HG02623 (cell line): ENCODE data around the gene EIF4H.
"Not testable (repeated sequence)": the region's sequence is repeated elsewhere in the genome, so short reads cannot be mapped to it uniquely, and the experiment has no call there.

Experiments
- ATAC-seq: cut with Tn5 transposase; IDR thresholded peaks from one replicate; pipeline ENCODE4 v1.9.1; 2021; ENCODE audit warnings: moderate library complexity; ENCODE audit not compliant: unreplicated experiment

The EIF4H gene

GRCh38 chr7:74173866-74174605 is at the start of gene EIF4H:
EIF4H (plus strand) TSS chr7:74174356; CDS start chr7:74174384, 28 bp downstream.
- peak; percentile 75 for ATAC-seq

GRCh38 chr7:74126220-74126880 is 47.8 kb upstream of the EIF4H start:
- no peak for ATAC-seq

GRCh38 chr7:74129887-74130286 is 44.3 kb upstream of the EIF4H start:
- no peak for ATAC-seq

GRCh38 chr7:74130518-74130917 is 43.6 kb upstream of the EIF4H start:
- ATAC-seq = no peak

DNA sequence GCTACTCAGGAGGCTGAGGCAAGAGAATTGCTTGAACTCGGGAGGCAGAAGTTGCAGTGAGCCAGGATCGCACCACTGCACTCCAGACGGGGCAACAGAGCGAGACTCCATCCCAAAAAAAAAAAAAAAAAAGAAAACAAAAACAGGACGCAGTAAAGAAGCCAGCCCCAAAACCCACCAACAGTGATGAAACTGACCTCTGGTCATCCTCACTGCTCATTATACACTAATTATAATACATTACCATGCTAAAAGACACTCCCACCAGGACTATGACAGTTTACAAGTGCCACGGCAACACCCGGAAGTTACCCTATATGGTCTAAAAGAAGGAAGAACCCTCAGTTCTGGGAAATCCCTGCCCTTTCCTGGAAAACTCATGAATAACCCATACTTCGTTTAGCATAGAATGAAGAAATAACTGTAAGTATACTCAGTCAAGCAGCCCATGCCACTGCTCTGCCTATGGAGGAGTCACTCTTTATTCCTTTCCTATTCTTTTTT is 40.0 kb upstream of the EIF4H start:
- ATAC-seq = no peak

DNA sequence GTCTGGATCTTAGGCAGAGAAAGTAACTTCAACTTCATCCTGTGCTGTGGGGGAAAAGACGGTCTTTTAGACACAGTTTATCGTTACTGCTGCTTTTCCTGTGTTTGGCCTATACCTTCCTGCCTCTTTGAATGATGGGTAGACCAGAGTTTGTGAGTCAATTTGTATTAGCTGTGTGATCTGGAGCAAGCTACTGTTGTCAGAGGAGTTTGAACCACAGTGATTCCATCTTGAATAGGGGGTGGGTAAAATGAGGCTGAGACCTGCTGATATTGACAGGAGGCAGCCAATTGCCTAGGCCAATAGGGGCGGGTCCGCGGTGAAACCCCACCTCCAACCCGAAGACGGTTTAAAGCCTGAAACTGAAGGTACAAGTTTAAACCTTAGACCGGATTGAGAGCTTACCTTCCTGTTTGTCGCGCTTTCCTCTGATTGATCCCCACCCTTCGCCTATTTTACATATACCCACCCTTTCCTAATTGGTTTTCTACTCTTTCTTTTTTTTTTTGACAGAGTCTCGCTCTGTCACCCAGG is 35.8 kb upstream of the EIF4H start:
- ATAC-seq = no peak

DNA sequence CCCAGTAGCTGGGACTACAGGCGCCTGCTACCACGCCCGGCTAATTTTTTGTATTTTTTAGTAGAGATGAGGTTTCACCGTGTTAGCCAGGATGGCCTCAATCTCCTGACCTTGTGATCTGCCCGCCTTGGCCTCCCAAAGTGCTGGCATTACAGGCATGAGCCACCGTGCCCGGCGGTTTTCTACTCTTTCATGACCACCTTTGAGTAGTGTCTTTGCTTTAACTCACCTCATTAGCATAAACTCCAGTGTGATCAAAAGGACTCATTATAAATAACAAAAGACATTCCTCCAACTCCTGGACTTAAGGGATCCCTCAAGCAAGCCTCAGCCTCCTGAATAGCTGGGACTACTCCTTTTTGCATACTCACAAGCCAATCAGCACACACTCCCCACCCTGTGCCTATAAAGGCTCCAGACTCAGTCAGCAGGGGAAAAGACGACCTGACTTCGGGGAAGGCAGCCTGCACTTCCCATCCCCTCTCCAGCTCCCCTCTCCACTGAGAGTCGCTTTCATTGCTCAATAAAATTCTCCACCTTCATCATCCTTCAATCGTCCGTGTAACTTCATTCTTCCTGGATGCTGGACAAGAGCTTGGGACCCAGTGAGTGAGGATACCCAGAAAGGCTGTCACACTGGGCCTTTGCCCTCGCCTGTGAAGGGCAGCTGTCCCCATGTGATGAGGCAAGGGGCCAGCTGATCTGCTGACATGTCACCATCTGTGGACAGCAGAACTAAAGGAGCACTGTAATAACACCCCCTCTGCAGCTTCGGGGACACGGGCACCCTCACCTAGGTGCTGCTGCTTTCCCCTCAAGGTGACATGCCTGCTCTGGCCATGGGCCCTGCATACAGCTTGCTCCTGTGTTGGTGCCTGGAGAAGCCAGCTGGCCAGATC is 35.0 kb upstream of the EIF4H start:
- no peak for ATAC-seq

GRCh38 chr7:74141705-74142104 is 32.5 kb upstream of the EIF4H start:
- ATAC-seq = no peak

GRCh38 chr7:74143383-74143782 is 30.8 kb upstream of the EIF4H start:
- ATAC-seq = no peak

GRCh38 chr7:74148491-74148890 is 25.7 kb upstream of the EIF4H start:
- no peak for ATAC-seq

GRCh38 chr7:74149071-74149470 is 25.1 kb upstream of the EIF4H start:
- ATAC-seq = no peak

DNA sequence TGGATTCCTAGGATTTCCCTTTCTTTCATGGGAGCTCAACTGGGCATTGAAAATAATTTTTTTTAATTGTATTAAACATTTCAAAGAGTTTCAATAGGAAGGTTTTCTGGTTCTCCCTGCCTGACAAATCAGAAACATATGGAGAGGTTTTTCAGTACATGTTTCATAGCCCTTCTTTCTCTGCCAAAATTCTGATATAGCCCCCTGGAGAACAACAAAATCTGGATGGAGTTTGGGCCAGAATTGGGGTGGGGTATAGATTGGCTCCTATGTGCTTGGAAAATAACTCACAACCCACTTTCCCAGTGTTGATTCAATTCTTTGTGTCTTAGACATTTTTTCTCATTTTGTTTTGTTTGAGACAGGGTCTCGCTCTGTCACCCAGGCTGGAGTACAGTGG is 24.6 kb upstream of the EIF4H start:
- ATAC-seq = no peak

- no peak for ATAC-seq
Observed at GRCh38 chr7:74153736-74154135, 20.4 kb upstream of the EIF4H start.

DNA sequence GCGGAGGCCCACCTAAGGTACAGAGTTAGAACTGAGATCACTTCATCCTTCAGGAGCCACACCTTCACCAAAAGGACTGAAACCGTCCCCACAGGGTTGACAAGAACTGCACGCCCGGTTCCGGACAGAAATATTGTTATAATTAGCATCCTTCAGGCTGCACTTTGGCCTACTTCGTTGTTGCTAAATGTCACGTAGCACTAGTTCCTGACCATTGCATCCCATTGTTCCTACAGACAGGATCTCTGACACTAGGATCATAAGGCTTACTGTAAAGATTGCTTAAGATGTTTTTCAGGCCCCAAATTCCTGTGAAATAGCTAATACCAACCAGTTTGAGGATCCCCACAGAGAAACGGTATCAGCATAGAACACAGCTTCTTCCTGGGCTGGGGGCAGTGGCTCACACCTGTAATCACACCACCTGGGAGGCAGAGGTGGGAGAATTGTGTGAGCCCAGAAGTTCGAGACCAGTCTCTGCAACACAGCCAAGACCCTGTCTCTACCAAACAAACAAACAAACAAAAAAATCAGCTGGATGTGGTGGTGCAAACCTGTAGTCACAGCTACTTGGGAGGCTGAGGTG is 18.3 kb upstream of the EIF4H start:
- ATAC-seq = no peak

DNA sequence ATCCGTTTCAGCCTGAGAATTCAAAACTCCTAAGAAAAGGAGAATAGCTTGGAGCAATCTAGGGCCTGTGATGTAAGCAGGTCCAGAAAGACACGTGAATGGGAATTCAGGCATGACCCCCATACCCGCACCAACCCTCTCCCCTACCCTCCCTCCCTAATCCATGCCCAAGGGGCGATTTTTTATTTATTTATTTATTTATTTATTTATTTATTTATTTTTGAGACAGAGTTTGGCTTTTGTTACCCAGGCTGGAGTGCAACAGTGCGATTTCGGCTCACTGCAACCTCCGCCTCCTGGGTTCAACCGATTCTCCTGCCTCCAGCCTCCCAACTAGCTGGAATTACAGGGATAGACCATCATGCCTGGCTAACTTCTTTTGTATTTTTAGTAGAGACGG is 16.6 kb upstream of the EIF4H start:
- ATAC-seq = no peak

- ATAC-seq = no peak
Observed at GRCh38 chr7:74164985-74165456, 9.1 kb upstream of the EIF4H start.

DNA sequence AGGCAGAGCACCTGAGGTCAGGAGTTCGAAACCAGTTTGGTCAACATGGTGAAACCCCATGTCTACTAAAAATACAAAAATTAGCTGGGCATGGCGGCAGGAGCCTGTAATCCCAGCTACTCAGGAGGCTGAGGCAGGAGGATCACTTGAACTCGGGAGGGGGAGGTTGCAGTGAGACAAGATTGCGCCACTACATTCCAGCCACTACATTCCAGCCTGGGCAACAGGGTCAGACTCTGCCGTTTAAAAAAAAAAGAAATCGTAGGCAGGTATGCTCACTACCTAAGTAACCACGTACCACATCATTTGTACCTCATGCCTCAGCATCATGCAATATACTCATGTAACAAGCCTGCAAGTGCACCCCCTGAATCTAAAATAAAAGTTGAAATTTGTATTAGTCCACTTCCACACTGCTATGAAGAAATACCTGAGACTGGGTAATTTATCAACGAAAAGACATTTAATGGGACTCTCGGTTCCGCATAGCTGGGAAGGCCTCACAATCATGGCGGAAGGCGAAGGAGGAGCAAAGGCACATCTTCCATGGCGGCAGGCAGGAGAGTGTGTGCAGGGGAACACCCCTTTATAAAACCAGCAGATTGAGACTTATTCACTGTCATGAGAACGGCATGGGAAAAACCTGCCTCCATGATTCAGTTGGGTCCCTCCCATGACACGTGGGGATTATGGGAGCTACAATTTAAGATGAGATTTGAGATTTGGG is 8.1 kb upstream of the EIF4H start:
- no peak for ATAC-seq

GRCh38 chr7:74167324-74167723 is 6.8 kb upstream of the EIF4H start:
- not testable (repeated sequence) for ATAC-seq

DNA sequence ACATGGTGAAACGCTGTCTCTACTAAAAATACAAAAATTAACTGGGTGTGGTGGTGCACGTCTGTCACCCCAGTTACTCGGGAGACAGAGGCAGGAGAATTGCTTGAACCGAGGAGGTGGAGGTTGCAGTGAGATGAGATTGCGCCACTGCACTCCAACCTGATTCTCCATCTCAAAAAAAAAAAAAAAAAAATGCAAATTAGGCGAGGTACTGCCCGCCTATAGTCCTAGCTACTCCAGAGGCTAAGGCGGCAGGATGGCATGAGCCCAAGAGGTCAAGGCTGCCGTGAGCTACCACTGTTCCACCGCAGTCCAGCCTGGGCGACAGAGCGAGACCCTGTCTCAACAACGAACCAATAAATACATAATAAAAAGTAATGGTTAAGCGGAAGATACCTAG is 1.1 kb upstream of the EIF4H start:
- ATAC-seq = no peak

- ATAC-seq = no peak
Observed at GRCh38 chr7:74173491-74173865, 678 bp upstream of the EIF4H start.
